BLaER1 (cell line): ENCODE results near the gene HLA-DPA1.

Experiments
- H3K27ac ChIP-seq: shearing (Covaris generic); formaldehyde crosslinking; 2 replicates; pipeline ENCODE4 v1.8.1; 2022
- H3K27me3 ChIP-seq: shearing (Covaris generic); formaldehyde crosslinking; 2 replicates; pipeline ENCODE4 v1.8.1; 2022
- H3K36me3 ChIP-seq: shearing (Covaris generic); formaldehyde crosslinking; 2 replicates; pipeline ENCODE4 v1.8.1; 2022
- H3K4me1 ChIP-seq: shearing (Covaris generic); formaldehyde crosslinking; 2 replicates; pipeline ENCODE4 v1.8.1; 2022
- H3K4me2 ChIP-seq: shearing (Covaris generic); formaldehyde crosslinking; 2 replicates; pipeline ENCODE4 v1.8.1; 2022
- H3K4me3 ChIP-seq: shearing (Covaris generic); formaldehyde crosslinking; 2 replicates; pipeline ENCODE4 v1.8.1; 2022
- H3K9ac ChIP-seq: shearing (Covaris generic); formaldehyde crosslinking; 2 replicates; pipeline ENCODE4 v1.8.1; 2022
- H3K9me3 ChIP-seq: shearing (Covaris generic); formaldehyde crosslinking; 2 replicates; pipeline ENCODE4 v1.8.1; 2022
- H4K20me1 ChIP-seq: shearing (Covaris generic); formaldehyde crosslinking; 2 replicates; pipeline ENCODE4 v1.8.1; 2022
- Cebpa-rat ChIP-seq: shearing (Covaris generic); IDR thresholded peaks from 2 replicates; pipeline ENCODE4 v1.8.1; 2022

Gene HLA-DPA1

GRCh38 chr6:33050014-33050810 is 23.2 kb downstream of the HLA-DPA1 start:
- Histone ChIP-seq H3K4me1 (peaks cover 12% of the 10 kb centered on the region), H3K27me3 (no peaks in the 10 kb centered on the region), H3K36me3 (no peaks in the 10 kb centered on the region), H3K4me3 (no peak overlapping the region), H4K20me1 (no peaks in the 10 kb centered on the region), H3K9me3 (peaks cover 27% of the 10 kb centered on the region), H3K4me2 (peak overlapping the region; percentile 42), H3K9ac (no peak overlapping the region), H3K27ac (0 out of 2 replicates have a peak overlapping the region, but pooled peaks have one; percentile 9)
- TF ChIP-seq Cebpa-rat, result no peak

- no peaks in the 10 kb centered on the region for H4K20me1 ChIP-seq
- TF ChIP-seq Cebpa-rat, result no peak
- H3K4me1 ChIP-seq, result peaks cover 12% of the 10 kb centered on the region
- H3K27ac ChIP-seq, result no peak overlapping the region
- peak overlapping the region; percentile 42 for H3K4me2 ChIP-seq
- H3K36me3 ChIP-seq, result no peaks in the 10 kb centered on the region
- H3K9ac ChIP-seq, result no peak overlapping the region
- H3K27me3 ChIP-seq, result no peaks in the 10 kb centered on the region
- peaks cover 27% of the 10 kb centered on the region for H3K9me3 ChIP-seq
- no peak overlapping the region for H3K4me3 ChIP-seq
Observed at GRCh38 chr6:33049323-33050013, 24.0 kb downstream of the HLA-DPA1 start.

- no peak overlapping the region for H3K4me2 ChIP-seq
- no peaks in the 10 kb centered on the region for H4K20me1 ChIP-seq
- H3K36me3 ChIP-seq, result no peaks in the 10 kb centered on the region
- no peaks in the 10 kb centered on the region for H3K27me3 ChIP-seq
- no peak for TF ChIP-seq Cebpa-rat
- no peak overlapping the region for H3K4me3 ChIP-seq
- H3K9ac ChIP-seq, result no peak overlapping the region
- no peaks in the 10 kb centered on the region for H3K4me1 ChIP-seq
- H3K27ac ChIP-seq, result no peak overlapping the region
- H3K9me3 ChIP-seq, result peaks cover 12% of the 10 kb centered on the region
Observed at GRCh38 chr6:33040157-33040556, 33.3 kb downstream of the HLA-DPA1 start.

GRCh38 chr6:33036535-33036934 is 36.9 kb downstream of the HLA-DPA1 start:
- no peak overlapping the region for H3K27ac ChIP-seq
- no peak for TF ChIP-seq Cebpa-rat
- H3K9me3 ChIP-seq, result peaks cover 22% of the 10 kb centered on the region
- no peaks in the 10 kb centered on the region for H3K27me3 ChIP-seq
- no peak overlapping the region for H3K4me2 ChIP-seq
- no peaks in the 10 kb centered on the region for H4K20me1 ChIP-seq
- H3K4me3 ChIP-seq, result no peak overlapping the region
- no peak overlapping the region for H3K9ac ChIP-seq
- peaks cover 5% of the 10 kb centered on the region for H3K4me1 ChIP-seq
- no peaks in the 10 kb centered on the region for H3K36me3 ChIP-seq

GRCh38 chr6:33034554-33034953 is 38.9 kb downstream of the HLA-DPA1 start:
- no peak overlapping the region for H3K27ac ChIP-seq
- no peak overlapping the region for H3K4me3 ChIP-seq
- H3K27me3 ChIP-seq, result no peaks in the 10 kb centered on the region

DNA sequence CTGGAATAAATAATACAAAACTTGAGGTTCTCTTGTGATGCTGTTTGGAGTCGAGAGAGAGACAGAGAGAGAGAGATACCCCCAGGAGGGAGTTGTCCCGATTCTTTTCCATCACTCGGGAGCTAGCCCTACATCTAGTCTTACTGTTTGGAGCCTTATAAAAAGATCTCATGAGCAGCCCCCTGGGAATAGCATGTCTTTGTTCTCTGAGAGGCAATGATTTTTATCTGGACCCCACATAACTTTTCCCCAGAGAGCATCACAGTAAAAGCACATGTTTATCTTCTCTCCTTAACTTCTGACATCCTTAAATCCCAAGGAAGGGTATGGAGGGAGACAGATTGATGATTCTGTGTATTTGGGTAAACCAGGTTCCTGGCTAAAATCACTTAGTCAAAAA is 43.2 kb downstream of the HLA-DPA1 start:
- no peaks in the 10 kb centered on the region for H3K27me3 ChIP-seq
- H3K4me2 ChIP-seq, result peak overlapping the region; percentile 74
- peak overlapping the region; percentile 93 for H3K27ac ChIP-seq

More at GRCh38 chr6:33034554-33034953, 38.9 kb downstream of the HLA-DPA1 start:
- Histone ChIP-seq H3K36me3 (no peaks in the 10 kb centered on the region), H4K20me1 (no peaks in the 10 kb centered on the region), H3K9me3 (peaks cover 22% of the 10 kb centered on the region), H3K4me1 (peaks cover 25% of the 10 kb centered on the region), H3K4me2 (no peak overlapping the region), H3K9ac (no peak overlapping the region)
- no peak for TF ChIP-seq Cebpa-rat

GRCh38 chr6:33029328-33030184 is 43.9 kb downstream of the HLA-DPA1 start:
- Histone ChIP-seq H3K36me3 (no peaks in the 10 kb centered on the region), H3K4me3 (no peak overlapping the region), H3K27ac (peak overlapping the region; percentile 93), H3K4me2 (peak overlapping the region; percentile 74), H3K4me1 (peaks cover 44% of the 10 kb centered on the region), H4K20me1 (no peaks in the 10 kb centered on the region), H3K27me3 (no peaks in the 10 kb centered on the region), H3K9ac (peak overlapping the region; percentile 71), H3K9me3 (peaks cover 4% of the 10 kb centered on the region)
- no peak for TF ChIP-seq Cebpa-rat

More for the DNA sequence above, 43.2 kb downstream of the HLA-DPA1 start:
- Histone ChIP-seq H3K9me3 (peaks cover 11% of the 10 kb centered on the region), H3K36me3 (no peaks in the 10 kb centered on the region), H3K4me1 (peaks cover 44% of the 10 kb centered on the region), H3K9ac (peak overlapping the region; percentile 71), H3K4me3 (no peak overlapping the region), H4K20me1 (no peaks in the 10 kb centered on the region)
- TF ChIP-seq Cebpa-rat, result no peak

- peak overlapping the region; percentile 93 for H3K27ac ChIP-seq
- H3K9me3 ChIP-seq, result no peaks in the 10 kb centered on the region
- H3K4me1 ChIP-seq, result peaks cover 44% of the 10 kb centered on the region
- H3K4me3 ChIP-seq, result no peak overlapping the region
- TF ChIP-seq Cebpa-rat, result no peak
- no peaks in the 10 kb centered on the region for H3K36me3 ChIP-seq
- H3K4me2 ChIP-seq, result peak overlapping the region; percentile 70
- H4K20me1 ChIP-seq, result no peaks in the 10 kb centered on the region
- H3K27me3 ChIP-seq, result no peaks in the 10 kb centered on the region
- H3K9ac ChIP-seq, result peak overlapping the region; percentile 48
Observed at GRCh38 chr6:33028220-33028849, 45.1 kb downstream of the HLA-DPA1 start.

GRCh38 chr6:33024521-33024920 is 48.9 kb downstream of the HLA-DPA1 start:
- Histone ChIP-seq H3K27ac (no peak overlapping the region), H4K20me1 (no peaks in the 10 kb centered on the region), H3K4me1 (peaks cover 35% of the 10 kb centered on the region), H3K36me3 (no peaks in the 10 kb centered on the region), H3K4me3 (no peak overlapping the region), H3K27me3 (no peaks in the 10 kb centered on the region), H3K4me2 (no peak overlapping the region), H3K9me3 (no peaks in the 10 kb centered on the region), H3K9ac (no peak overlapping the region)
- TF ChIP-seq Cebpa-rat, result no peak
